DND-41 (cell line): ENCODE measurements around the gene PGAM4.
"Not testable (repeated sequence)": the region's sequence is repeated elsewhere in the genome, so short reads cannot be mapped to it uniquely, and the experiment has no call there.

Experiments
- ATAC-seq: fragments of 200-7000 bp; cut with Tn5 transposase; 3 replicates; pipeline ENCODE4 v1.9.1; 2021; ENCODE audit warnings: low read depth; ENCODE audit not compliant: insufficient read depth
- DNase-seq: peaks from one replicate; pipeline ENCODE4 v3.0.0-alpha.2; 2020
- H2AFZ ChIP-seq: 2 replicates; pipeline ENCODE4 v1.6.0; 2012; ENCODE audit warnings: low read depth, low read length
- H3K27ac ChIP-seq: 2 replicates; pipeline ENCODE4 v1.5.1; 2012; ENCODE audit warnings: low read length, inconsistent platforms
- H3K27me3 ChIP-seq: fragments of 200-600 bp; sonication (generic); 2 replicates; pipeline ENCODE4 v1.6.0; 2012; ENCODE audit warnings: low read length, mild to moderate bottlenecking, inconsistent platforms; ENCODE audit not compliant: insufficient read depth, poor library complexity
- H3K36me3 ChIP-seq: 2 replicates; pipeline ENCODE4 v1.5.1; 2012; ENCODE audit warnings: low read length, inconsistent platforms; ENCODE audit not compliant: insufficient read depth
- H3K4me1 ChIP-seq: 2 replicates; pipeline ENCODE4 v1.5.1; 2012; ENCODE audit warnings: mild to moderate bottlenecking, low read length; ENCODE audit not compliant: insufficient read depth
- H3K4me2 ChIP-seq: 2 replicates; pipeline ENCODE4 v1.6.0; 2012; ENCODE audit warnings: mild to moderate bottlenecking, moderate library complexity, low read length, inconsistent platforms; ENCODE audit not compliant: insufficient read depth
- H3K4me3 ChIP-seq, 2 experiments: fragments of 200-600 bp in 1 of 2; shearing (Covaris generic) in 1 of 2; 2 replicates each; pipeline ENCODE4 v1.5.1; 2012 to 2016; ENCODE audit warnings: inconsistent platforms in 2 of 2, low read length in 2 of 2, mild to moderate bottlenecking in 2 of 2, low read depth in 1 of 2, moderate library complexity in 1 of 2
- H3K79me2 ChIP-seq: 2 replicates; pipeline ENCODE4 v1.6.0; 2012; ENCODE audit warnings: low read length, inconsistent platforms; ENCODE audit not compliant: insufficient read depth
- H3K9ac ChIP-seq: 2 replicates; pipeline ENCODE4 v1.6.0; 2012; ENCODE audit warnings: low read depth, mild to moderate bottlenecking, inconsistent platforms, low read length, moderate library complexity
- H3K9me3 ChIP-seq: 2 replicates; pipeline ENCODE4 v1.5.1; 2012; ENCODE audit warnings: low read length, moderate library complexity, mild to moderate bottlenecking, inconsistent platforms; ENCODE audit not compliant: insufficient read depth, severe bottlenecking
- H4K20me1 ChIP-seq: 2 replicates; pipeline ENCODE4 v1.6.0; 2012; ENCODE audit warnings: low read length; ENCODE audit not compliant: insufficient read depth
- EZH2 ChIP-seq: IDR thresholded peaks from 3 replicates; pipeline ENCODE4 v1.6.1; 2012; ENCODE audit warnings: borderline replicate concordance, low read depth, mild to moderate bottlenecking, moderate library complexity, low read length, inconsistent platforms; ENCODE audit not compliant: severe bottlenecking
- TF ChIP-seq, protein P1 (sequence below): IDR thresholded peaks from 2 replicates; pipeline ENCODE4 v1.5.1; 2012; ENCODE audit warnings: borderline replicate concordance, low read length, moderate library complexity, mild to moderate bottlenecking; ENCODE audit not compliant: poor library complexity, severe bottlenecking; ENCODE audit errors: extremely low read depth

The PGAM4 gene

GRCh38 chrX:77925764-77926163 is 43.7 kb downstream of the PGAM4 start:
- Histone ChIP-seq H3K9ac (no peak overlapping the region), H3K9me3 (no peaks in the 10 kb centered on the region), H3K4me2 (peak overlapping the region; percentile 38), H2AFZ (no peak overlapping the region), H3K27ac (no peak overlapping the region), H3K4me3 (no peak overlapping the region), H3K4me1 (peaks cover 11% of the 10 kb centered on the region), H3K36me3 (no peaks in the 10 kb centered on the region), H3K79me2 (peaks cover 10% of the 10 kb centered on the region; the same call in 1 of the 2 replicates), H4K20me1 (no peaks in the 10 kb centered on the region), H3K27me3 (no peaks in the 10 kb centered on the region)
- peak; percentile 45; the same call in 2 of the 3 replicates for ATAC-seq
- no peak for DNase-seq
- TF ChIP-seq, protein P1, sequence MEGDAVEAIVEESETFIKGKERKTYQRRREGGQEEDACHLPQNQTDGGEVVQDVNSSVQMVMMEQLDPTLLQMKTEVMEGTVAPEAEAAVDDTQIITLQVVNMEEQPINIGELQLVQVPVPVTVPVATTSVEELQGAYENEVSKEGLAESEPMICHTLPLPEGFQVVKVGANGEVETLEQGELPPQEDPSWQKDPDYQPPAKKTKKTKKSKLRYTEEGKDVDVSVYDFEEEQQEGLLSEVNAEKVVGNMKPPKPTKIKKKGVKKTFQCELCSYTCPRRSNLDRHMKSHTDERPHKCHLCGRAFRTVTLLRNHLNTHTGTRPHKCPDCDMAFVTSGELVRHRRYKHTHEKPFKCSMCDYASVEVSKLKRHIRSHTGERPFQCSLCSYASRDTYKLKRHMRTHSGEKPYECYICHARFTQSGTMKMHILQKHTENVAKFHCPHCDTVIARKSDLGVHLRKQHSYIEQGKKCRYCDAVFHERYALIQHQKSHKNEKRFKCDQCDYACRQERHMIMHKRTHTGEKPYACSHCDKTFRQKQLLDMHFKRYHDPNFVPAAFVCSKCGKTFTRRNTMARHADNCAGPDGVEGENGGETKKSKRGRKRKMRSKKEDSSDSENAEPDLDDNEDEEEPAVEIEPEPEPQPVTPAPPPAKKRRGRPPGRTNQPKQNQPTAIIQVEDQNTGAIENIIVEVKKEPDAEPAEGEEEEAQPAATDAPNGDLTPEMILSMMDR, result no peak
- no peak for TF ChIP-seq EZH2

DNA sequence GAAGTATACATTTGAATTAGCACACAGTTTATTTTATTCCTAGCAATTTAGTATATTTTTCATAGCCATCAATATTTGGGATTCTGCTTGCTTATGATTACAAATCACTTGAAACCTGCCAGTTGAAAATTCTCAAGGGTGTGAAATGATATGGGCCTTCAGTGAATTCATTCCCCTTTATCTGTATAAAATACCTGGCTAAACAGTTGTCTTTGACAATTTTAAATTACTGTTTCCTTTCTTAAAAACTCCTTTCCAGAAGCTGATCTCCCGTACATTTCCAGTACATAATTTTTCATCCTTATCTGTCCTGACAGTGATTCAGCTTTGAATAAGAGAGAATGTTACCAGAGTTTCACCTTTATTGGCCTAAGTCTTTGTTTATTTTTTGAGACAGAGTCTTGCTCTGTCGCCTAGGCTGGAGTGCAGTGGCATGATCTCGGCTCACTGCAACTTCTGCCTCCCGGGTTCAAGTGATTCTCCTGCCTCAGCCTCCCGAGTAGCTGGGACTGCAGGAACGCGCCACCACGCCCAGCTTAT is 45.0 kb downstream of the PGAM4 start:
- no peak overlapping the region for H2AFZ ChIP-seq
- no peaks in the 10 kb centered on the region for H3K36me3 ChIP-seq
- H3K4me2 ChIP-seq, result no peak overlapping the region
- no peak overlapping the region for H3K4me3 ChIP-seq
- no peak for ATAC-seq
- no peaks in the 10 kb centered on the region for H3K9me3 ChIP-seq
- TF ChIP-seq, protein P1, result no peak
- H3K4me1 ChIP-seq, result peaks cover 11% of the 10 kb centered on the region
- H3K9ac ChIP-seq, result no peak overlapping the region
- no peak overlapping the region for H3K27ac ChIP-seq
- H3K27me3 ChIP-seq, result no peaks in the 10 kb centered on the region
- no peaks in the 10 kb centered on the region for H4K20me1 ChIP-seq
- DNase-seq, result no peak
- peaks cover 18% of the 10 kb centered on the region for H3K79me2 ChIP-seq

GRCh38 chrX:77922787-77923186 is 46.7 kb downstream of the PGAM4 start:
- H3K4me3 ChIP-seq, result no peak overlapping the region
- ATAC-seq, result no peak
- H3K4me2 ChIP-seq, result no peak overlapping the region
- H2AFZ ChIP-seq, result no peak overlapping the region
- peaks cover 29% of the 10 kb centered on the region for H3K79me2 ChIP-seq
- no peaks in the 10 kb centered on the region for H3K9me3 ChIP-seq
- H3K4me1 ChIP-seq, result peaks cover 12% of the 10 kb centered on the region
- DNase-seq, result no peak
- no peak overlapping the region for H3K27ac ChIP-seq
- TF ChIP-seq, protein P1, result no peak
- TF ChIP-seq EZH2, result no peak
- no peaks in the 10 kb centered on the region for H3K36me3 ChIP-seq
- H4K20me1 ChIP-seq, result no peaks in the 10 kb centered on the region
- no peak overlapping the region for H3K9ac ChIP-seq
- H3K27me3 ChIP-seq, result no peaks in the 10 kb centered on the region

DNA sequence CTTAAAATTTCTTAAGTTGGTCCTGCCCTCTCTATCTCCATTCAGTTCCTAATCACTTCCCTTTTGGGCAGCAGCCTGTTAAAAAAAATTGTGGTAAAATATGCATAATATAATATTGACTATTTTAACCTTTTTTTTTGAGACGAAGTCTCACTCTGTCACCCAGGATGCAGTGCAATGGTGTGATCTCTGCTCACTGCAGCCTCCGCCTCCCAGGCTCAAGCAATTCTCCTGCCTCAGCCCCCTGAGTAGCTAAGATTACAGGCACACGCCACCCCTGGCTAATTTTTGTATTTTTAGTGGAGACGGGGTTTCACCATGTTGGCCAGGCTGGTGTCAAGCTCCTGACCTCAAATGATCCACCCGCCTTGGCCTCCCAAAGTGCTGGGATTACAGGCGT is 50.1 kb downstream of the PGAM4 start:
- H3K4me3 ChIP-seq, H3K36me3 ChIP-seq, H3K4me2 ChIP-seq, H3K27me3 ChIP-seq, H3K9me3 ChIP-seq, ATAC-seq, H4K20me1 ChIP-seq, H3K9ac ChIP-seq, H3K27ac ChIP-seq, H2AFZ ChIP-seq, DNase-seq: not testable (repeated sequence)
- H3K4me1 ChIP-seq, result peaks cover 16% of the 10 kb centered on the region; the same call in 1 of the 2 replicates
- peaks cover 53% of the 10 kb centered on the region for H3K79me2 ChIP-seq
